ENCODE measurements around the gene SLFN11.

DNA sequence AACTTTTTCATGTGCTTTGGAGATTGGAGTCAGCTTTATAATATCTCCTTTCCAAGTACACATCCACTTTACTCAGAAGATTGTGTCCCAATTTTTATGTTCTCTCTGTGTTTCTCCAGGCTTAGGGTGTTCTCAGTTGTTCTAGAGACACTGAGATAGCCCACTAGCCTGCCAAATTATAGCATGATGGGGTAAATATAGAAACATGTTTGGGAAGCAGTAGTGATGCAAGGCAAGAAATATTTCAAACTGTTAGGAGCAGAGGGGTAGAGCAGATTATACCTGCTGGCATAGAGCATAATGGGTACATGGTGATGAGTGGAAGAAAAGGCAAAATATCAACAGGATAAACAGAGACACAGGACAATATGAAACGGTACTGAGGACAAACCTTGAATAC is 12.4 kb downstream of the SLFN11 start:
- TF ChIP-seq, protein P1, sequence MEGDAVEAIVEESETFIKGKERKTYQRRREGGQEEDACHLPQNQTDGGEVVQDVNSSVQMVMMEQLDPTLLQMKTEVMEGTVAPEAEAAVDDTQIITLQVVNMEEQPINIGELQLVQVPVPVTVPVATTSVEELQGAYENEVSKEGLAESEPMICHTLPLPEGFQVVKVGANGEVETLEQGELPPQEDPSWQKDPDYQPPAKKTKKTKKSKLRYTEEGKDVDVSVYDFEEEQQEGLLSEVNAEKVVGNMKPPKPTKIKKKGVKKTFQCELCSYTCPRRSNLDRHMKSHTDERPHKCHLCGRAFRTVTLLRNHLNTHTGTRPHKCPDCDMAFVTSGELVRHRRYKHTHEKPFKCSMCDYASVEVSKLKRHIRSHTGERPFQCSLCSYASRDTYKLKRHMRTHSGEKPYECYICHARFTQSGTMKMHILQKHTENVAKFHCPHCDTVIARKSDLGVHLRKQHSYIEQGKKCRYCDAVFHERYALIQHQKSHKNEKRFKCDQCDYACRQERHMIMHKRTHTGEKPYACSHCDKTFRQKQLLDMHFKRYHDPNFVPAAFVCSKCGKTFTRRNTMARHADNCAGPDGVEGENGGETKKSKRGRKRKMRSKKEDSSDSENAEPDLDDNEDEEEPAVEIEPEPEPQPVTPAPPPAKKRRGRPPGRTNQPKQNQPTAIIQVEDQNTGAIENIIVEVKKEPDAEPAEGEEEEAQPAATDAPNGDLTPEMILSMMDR (IDR thresholded peaks at IDR 0.05; ENCODE audit: insufficient read depth, low read depth, low read length), result no peak
- no peak for TF ChIP-seq EZH2 (IDR thresholded peaks at IDR 0.05; ENCODE audit: insufficient read depth, low read length)

Measured in astrocyte (in vitro differentiated cells and primary cell).